ENCODE data around the gene NRDC. TPM values are rescaled to one million over a fixed set of nuclear protein-coding genes. Genes with fewer than 3 reads are reported as not detected.

The NRDC gene
- total RNA-seq, 4 donors from 2014 or later, result 66.3 to 106 (median 92.7) TPM

DNA sequence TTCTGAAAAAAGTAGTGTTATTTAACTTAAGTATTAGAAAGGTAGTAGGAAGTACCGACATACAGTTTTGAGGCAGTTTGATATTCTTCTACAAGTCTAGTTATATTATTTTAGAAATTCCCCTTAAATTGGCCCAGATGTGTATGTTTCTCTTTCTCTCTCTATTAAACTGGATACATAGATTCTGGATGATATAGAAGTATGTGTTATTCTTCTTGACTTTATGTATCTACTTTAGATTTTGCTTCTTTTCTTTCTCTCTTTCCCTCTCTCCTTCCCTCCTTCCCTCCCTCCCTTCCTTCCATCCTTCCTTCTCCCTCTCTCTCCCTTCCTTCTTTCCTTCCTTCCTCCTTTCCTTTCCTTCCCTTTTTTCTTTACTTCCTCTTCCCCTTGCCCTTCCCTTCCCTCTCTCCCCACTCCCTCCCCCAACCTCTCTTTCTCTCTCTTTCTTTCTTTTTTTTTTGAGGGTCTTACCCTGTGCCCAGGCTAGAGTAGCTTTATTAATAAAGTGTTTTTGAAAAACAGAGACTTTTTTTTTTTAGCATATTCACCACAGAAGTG is 137.3 kb downstream of the NRDC start:
- Histone ChIP-seq H3K27me3 (no peaks in the 10 kb centered on the region), H3K4me3 (no peak overlapping the region), H3K4me1 (peaks cover 0 to 39% (median 2%) of the 10 kb centered on the region in 4 donors), H3K36me3 (no peaks in the 10 kb centered on the region), H3K9me3 (no peaks in the 10 kb centered on the region), H3K27ac (no peak overlapping the region)
- DNase-seq (ENCODE audit: low spot score in 2 of 2), result no peak
- WGBS, 2 donors, result 90 to 95% methylated on average over 1 of the region's 1 CpG
- TF ChIP-seq, protein P1, sequence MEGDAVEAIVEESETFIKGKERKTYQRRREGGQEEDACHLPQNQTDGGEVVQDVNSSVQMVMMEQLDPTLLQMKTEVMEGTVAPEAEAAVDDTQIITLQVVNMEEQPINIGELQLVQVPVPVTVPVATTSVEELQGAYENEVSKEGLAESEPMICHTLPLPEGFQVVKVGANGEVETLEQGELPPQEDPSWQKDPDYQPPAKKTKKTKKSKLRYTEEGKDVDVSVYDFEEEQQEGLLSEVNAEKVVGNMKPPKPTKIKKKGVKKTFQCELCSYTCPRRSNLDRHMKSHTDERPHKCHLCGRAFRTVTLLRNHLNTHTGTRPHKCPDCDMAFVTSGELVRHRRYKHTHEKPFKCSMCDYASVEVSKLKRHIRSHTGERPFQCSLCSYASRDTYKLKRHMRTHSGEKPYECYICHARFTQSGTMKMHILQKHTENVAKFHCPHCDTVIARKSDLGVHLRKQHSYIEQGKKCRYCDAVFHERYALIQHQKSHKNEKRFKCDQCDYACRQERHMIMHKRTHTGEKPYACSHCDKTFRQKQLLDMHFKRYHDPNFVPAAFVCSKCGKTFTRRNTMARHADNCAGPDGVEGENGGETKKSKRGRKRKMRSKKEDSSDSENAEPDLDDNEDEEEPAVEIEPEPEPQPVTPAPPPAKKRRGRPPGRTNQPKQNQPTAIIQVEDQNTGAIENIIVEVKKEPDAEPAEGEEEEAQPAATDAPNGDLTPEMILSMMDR (IDR thresholded peaks at IDR 0.05), result no peak
- TF ChIP-seq EP300 (IDR thresholded peaks at IDR 0.05), result no peak
- TF ChIP-seq POLR2A (IDR thresholded peaks at IDR 0.05), result no peak

GRCh38 chr1:51740652-51741051 is 137.9 kb downstream of the NRDC start:
- Histone ChIP-seq H3K36me3 (no peaks in the 10 kb centered on the region), H3K4me3 (no peak overlapping the region), H3K4me1 (peaks cover 0 to 44% (median 2%) of the 10 kb centered on the region in 4 donors), H3K27me3 (no peaks in the 10 kb centered on the region), H3K27ac (no peak overlapping the region), H3K9me3 (no peaks in the 10 kb centered on the region)
- TF ChIP-seq POLR2A (IDR thresholded peaks at IDR 0.05) (no peak), EP300 (IDR thresholded peaks at IDR 0.05) (no peak)
- TF ChIP-seq, protein P1 (IDR thresholded peaks at IDR 0.05), result no peak
- DNase-seq (ENCODE audit: low spot score in 2 of 2), result no peak
- 65 to 88% methylated on average over 3 of the region's 3 CpGs for WGBS, 2 donors

Small RNAs within 50 kb of the gene (small RNA-seq; reads per million reads assigned to genes)
- not detected for gene AL050343.2

Other genes with a start within 250 kb of the NRDC start
- gene RAB3B, start 112.0 kb upstream of the NRDC start, total RNA-seq, result under 1 TPM in 2 of 4 donors, not detected in 2; under 0.01 to 0.39 TPM
- 10 to 100 TPM in 2 of 4 donors, 1 to 10 TPM in 2; 9.4 to 21.4 (median 10.7) TPM for gene KTI12, start 155.1 kb upstream of the NRDC start, total RNA-seq
- 10 to 100 TPM; 32.7 to 65.6 (median 37.4) TPM for gene TXNDC12, start 176.5 kb upstream of the NRDC start, total RNA-seq
- gene BTF3L4, start 177.6 kb upstream of the NRDC start, total RNA-seq, result 10 to 100 TPM; 30.6 to 46.5 (median 37.5) TPM

All from tibial nerve (tissue), 4 donors.